Liver (tissue), 9 donors: ENCODE results near the gene TAS1R1. TPM values are rescaled to one million over a fixed set of nuclear protein-coding genes. Genes with fewer than 3 reads are reported as not detected.

Experiments
- DNase-seq: peaks from one replicate; pipeline ENCODE4 v3.0.0-alpha.2; 2017; ENCODE audit warnings: low spot score
- H3K27ac ChIP-seq, 2 donors: one replicate each; pipeline ENCODE4 v1.7.0; 2013; ENCODE audit warnings: inconsistent platforms in 2 of 2, low read length in 2 of 2, control low read depth in 1 of 2, low read depth in 1 of 2, mild to moderate bottlenecking in 1 of 2
- H3K27me3 ChIP-seq, 4 donors: one replicate each; pipeline versions ENCODE4 v1.6.1 to v1.7.0; 2013; ENCODE audit warnings: low read length in 3 of 4, inconsistent platforms in 1 of 4, mild to moderate bottlenecking in 1 of 4, moderate library complexity in 1 of 4; ENCODE audit not compliant: control insufficient read depth in 4 of 4, insufficient read depth in 4 of 4
- H3K36me3 ChIP-seq, 4 donors: one replicate each; pipeline versions ENCODE4 v1.6.1 to v1.7.0; 2013; ENCODE audit warnings: low read length in 3 of 4, mild to moderate bottlenecking in 3 of 4, low read depth in 1 of 4, moderate library complexity in 1 of 4; ENCODE audit not compliant: control insufficient read depth in 4 of 4, insufficient read depth in 3 of 4
- H3K4me1 ChIP-seq, 4 donors: one replicate each; pipeline versions ENCODE4 v1.6.1 to v1.7.0; 2013; ENCODE audit warnings: low read length in 3 of 4, mild to moderate bottlenecking in 3 of 4, moderate library complexity in 1 of 4; ENCODE audit not compliant: control insufficient read depth in 4 of 4, insufficient read depth in 4 of 4
- H3K4me3 ChIP-seq, 3 donors: one replicate each; pipeline versions ENCODE4 v1.6.1 to v1.7.0; 2013; ENCODE audit warnings: low read length in 3 of 3, control low read depth in 1 of 3, low read depth in 1 of 3, mild to moderate bottlenecking in 1 of 3
- H3K9ac ChIP-seq, 2 donors: one replicate each; pipeline ENCODE4 v1.7.0; 2013; ENCODE audit warnings: low read length in 2 of 2, mild to moderate bottlenecking in 2 of 2, moderate library complexity in 2 of 2, control low read depth in 1 of 2, low read depth in 1 of 2
- H3K9me3 ChIP-seq, 4 donors: one replicate each; pipeline versions ENCODE4 v1.6.1 to v1.7.0; 2013; ENCODE audit warnings: low read length in 3 of 4; ENCODE audit not compliant: control insufficient read depth in 4 of 4
- EGR1 ChIP-seq, 2 donors: IDR thresholded peaks; 2 replicates each; pipeline ENCODE4 v1.6.1; 2016 to 2018; ENCODE audit warnings: antibody characterized with exemption in 2 of 2, low read depth in 2 of 2
- HNF4A ChIP-seq, 2 donors: conservative IDR thresholded peaks; 2 replicates each; pipeline ENCODE4 v1.6.1; 2016; ENCODE audit warnings: antibody characterized with exemption in 2 of 2, mild to moderate bottlenecking in 2 of 2
- HNF4G ChIP-seq: IDR thresholded peaks from 2 replicates; pipeline ENCODE4 v1.6.1; 2016; ENCODE audit warnings: antibody characterized with exemption
- JUND ChIP-seq, 2 donors: IDR thresholded peaks; 2 replicates each; pipeline ENCODE4 v1.6.1; 2016; ENCODE audit warnings: antibody characterized with exemption in 2 of 2
- MAX ChIP-seq: IDR thresholded peaks from 2 replicates; pipeline ENCODE4 v1.6.1; 2016; ENCODE audit warnings: antibody characterized with exemption
- NR2F2 ChIP-seq: IDR thresholded peaks from 2 replicates; pipeline ENCODE4 v1.6.1; 2016; ENCODE audit warnings: antibody characterized with exemption
- RAD21 ChIP-seq, 2 donors: IDR thresholded peaks; 2 replicates each; pipeline ENCODE4 v1.6.1; 2016; ENCODE audit warnings: antibody characterized with exemption in 2 of 2, mild to moderate bottlenecking in 2 of 2
- SP1 ChIP-seq: IDR thresholded peaks from 2 replicates; pipeline ENCODE4 v1.6.1; 2018; ENCODE audit warnings: antibody characterized with exemption, mild to moderate bottlenecking
- TAF1 ChIP-seq: conservative IDR thresholded peaks from 2 replicates; pipeline ENCODE4 v1.6.1; 2016; ENCODE audit warnings: antibody characterized with exemption, mild to moderate bottlenecking
- WGBS: extraction: QIAGEN DNeasy Blood & Tissue Kit; methylation state at CpG from one replicate; pipeline ENCODE4 v1.1.7; 2013; 5-methylcytosine and 5-hydroxymethylcytosine counted together
- polyA plus RNA-seq, 2 donors: library from polyadenylated mRNA; stranded (reverse) in 1 of 2; unstranded in 1 of 2; fragments of 200-250 nt in 1 of 2; fragments of >200 nt in 1 of 2; fragmentation: Nextera tagmentation in 1 of 2; extraction: Ambion mirVana in 1 of 2; gene quantifications; one replicate each; pipeline versions ENCODE4 v1.2.1 to v1.2.3, GENCODE V29; 2013 to 2015
- total RNA-seq, 2 donors: library from RNA; depleted of rRNA; stranded (reverse); fragments of >200 nt; gene quantifications; one replicate each; pipeline ENCODE4 v1.2.3, GENCODE V29; 2014
- TF ChIP-seq, protein P1 (sequence below): IDR thresholded peaks from 2 replicates; pipeline ENCODE4 v1.6.1; 2016; ENCODE audit warnings: antibody characterized with exemption
- TF ChIP-seq, protein P2 (sequence below): IDR thresholded peaks from 2 replicates; pipeline ENCODE4 v1.6.1; 2016; ENCODE audit warnings: antibody characterized with exemption
- TF ChIP-seq, protein P3 (sequence below): IDR thresholded peaks from 2 replicates; pipeline ENCODE4 v1.6.1; 2016; ENCODE audit warnings: antibody characterized with exemption, mild to moderate bottlenecking
- donor health status: healthy.
- donor health status: healthy.
- donor health status: healthy.
- donor health status: healthy.
- donor health status: healthy.

Gene TAS1R1
- total and polyA plus RNA-seq, 4 donors, result not detected

DNA sequence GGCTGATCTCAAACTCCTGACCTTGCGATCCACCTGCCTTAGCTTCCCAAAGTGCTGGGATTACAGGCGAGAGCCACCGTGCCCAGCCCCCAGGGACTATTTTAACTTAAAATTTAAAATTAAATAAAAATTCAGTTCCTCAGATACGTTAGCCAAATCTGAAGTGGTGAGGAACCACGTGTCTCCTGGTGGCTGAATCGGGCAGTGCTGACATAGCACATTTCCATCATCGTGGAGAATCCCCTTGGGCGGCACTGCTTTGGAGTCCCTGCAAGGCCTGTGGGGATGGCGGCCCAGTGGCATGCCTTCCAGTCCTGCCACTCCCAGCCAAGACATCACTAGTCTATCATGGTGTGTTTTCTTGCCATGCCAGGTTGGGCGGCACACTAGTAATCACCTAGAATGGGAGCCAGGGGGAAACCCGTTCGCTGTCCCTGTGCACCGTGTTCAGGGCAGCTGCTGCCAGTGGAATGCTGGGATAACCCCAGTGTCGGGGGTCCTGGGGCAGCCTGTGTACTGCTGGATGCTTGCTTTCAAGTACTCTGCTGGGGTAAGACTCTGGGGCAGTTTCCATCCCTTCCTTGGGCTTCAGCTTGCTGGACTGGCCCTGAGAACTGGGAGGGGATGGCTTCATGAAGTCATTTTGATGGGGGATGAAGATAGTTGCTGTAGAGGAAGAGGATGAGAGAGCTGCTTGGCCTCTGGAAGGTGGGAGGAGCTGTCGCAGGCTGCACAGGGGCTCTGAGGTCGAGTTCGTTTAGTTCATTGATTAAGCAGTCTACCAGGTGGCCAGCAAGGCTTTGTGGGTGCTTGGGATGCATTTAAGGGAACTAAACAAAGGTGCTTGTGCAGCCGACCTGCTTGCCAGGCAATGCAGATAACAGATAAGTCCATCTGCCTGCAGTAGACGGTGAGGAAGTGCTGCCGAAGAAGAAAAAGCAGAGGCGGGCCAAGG, 29.3 kb downstream of the TAS1R1 start:
- DNase-seq, result no peak
- Histone ChIP-seq H3K36me3 (peaks cover 5 to 23% (median 7%) of the 10 kb centered on the region in 4 donors), H3K27ac (no peak overlapping the region), H3K9ac (no peak overlapping the region), H3K4me1 (peaks cover 11 to 56% (median 34%) of the 10 kb centered on the region in 4 donors), H3K4me3 (no peak overlapping the region), H3K27me3 (no peaks in the 10 kb centered on the region), H3K9me3 (no peaks in the 10 kb centered on the region)
- TF ChIP-seq RAD21 (IDR thresholded peaks at IDR 0.05) (no peak), MAX (no peak), JUND (IDR thresholded peaks at IDR 0.05) (no peak), SP1 (no peak), HNF4A (conservative IDR thresholded peaks at IDR 0.05) (no peak), TAF1 (no peak), NR2F2 (no peak), EGR1 (IDR thresholded peaks at IDR 0.05; ENCODE audit: low read depth in 2 of 2) (no peak)
- TF ChIP-seq, protein P1, sequence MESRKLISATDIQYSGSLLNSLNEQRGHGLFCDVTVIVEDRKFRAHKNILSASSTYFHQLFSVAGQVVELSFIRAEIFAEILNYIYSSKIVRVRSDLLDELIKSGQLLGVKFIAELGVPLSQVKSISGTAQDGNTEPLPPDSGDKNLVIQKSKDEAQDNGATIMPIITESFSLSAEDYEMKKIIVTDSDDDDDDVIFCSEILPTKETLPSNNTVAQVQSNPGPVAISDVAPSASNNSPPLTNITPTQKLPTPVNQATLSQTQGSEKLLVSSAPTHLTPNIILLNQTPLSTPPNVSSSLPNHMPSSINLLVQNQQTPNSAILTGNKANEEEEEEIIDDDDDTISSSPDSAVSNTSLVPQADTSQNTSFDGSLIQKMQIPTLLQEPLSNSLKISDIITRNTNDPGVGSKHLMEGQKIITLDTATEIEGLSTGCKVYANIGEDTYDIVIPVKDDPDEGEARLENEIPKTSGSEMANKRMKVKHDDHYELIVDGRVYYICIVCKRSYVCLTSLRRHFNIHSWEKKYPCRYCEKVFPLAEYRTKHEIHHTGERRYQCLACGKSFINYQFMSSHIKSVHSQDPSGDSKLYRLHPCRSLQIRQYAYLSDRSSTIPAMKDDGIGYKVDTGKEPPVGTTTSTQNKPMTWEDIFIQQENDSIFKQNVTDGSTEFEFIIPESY, result no peak
- TF ChIP-seq, protein P2, sequence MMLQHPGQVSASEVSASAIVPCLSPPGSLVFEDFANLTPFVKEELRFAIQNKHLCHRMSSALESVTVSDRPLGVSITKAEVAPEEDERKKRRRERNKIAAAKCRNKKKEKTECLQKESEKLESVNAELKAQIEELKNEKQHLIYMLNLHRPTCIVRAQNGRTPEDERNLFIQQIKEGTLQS, result no peak
- WGBS, result 83% methylated on average over 21 of the region's 21 CpGs

DNA sequence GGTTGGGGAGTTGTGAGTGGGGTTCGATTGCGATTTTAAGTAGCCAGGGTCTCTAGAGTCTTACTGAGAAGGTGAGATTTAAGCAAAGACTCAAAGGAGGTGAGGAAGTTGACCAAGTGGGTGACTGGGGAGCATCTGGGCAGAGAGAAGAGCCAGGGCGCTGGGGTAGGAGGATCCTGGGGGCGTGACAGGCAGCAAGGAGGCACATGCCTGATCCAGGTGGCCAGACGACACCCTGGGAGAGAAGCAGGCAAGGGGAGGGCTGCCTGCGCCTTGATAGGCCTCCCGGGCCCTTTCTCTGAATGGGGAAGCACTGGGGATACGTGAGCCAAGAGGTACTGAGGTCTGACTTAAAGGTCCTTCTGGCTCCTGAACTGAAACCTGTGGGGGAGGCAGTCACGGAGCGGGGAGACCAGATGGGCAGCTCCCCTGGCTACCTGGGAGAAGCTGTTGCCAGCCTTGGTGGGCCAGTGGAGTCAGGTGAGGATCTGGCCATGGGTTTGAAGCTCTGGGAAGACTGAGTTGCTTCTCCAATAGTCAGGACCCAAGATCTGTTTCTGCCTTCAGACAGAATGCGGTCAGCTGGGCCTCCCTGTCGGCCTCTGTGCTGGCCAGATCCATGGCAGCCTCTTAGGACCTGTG, 30.1 kb downstream of the TAS1R1 start:
- TF ChIP-seq, protein P3, sequence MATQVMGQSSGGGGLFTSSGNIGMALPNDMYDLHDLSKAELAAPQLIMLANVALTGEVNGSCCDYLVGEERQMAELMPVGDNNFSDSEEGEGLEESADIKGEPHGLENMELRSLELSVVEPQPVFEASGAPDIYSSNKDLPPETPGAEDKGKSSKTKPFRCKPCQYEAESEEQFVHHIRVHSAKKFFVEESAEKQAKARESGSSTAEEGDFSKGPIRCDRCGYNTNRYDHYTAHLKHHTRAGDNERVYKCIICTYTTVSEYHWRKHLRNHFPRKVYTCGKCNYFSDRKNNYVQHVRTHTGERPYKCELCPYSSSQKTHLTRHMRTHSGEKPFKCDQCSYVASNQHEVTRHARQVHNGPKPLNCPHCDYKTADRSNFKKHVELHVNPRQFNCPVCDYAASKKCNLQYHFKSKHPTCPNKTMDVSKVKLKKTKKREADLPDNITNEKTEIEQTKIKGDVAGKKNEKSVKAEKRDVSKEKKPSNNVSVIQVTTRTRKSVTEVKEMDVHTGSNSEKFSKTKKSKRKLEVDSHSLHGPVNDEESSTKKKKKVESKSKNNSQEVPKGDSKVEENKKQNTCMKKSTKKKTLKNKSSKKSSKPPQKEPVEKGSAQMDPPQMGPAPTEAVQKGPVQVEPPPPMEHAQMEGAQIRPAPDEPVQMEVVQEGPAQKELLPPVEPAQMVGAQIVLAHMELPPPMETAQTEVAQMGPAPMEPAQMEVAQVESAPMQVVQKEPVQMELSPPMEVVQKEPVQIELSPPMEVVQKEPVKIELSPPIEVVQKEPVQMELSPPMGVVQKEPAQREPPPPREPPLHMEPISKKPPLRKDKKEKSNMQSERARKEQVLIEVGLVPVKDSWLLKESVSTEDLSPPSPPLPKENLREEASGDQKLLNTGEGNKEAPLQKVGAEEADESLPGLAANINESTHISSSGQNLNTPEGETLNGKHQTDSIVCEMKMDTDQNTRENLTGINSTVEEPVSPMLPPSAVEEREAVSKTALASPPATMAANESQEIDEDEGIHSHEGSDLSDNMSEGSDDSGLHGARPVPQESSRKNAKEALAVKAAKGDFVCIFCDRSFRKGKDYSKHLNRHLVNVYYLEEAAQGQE, result no peak
- TF ChIP-seq HNF4A (conservative IDR thresholded peaks at IDR 0.05) (no peak), JUND (IDR thresholded peaks at IDR 0.05) (no peak), NR2F2 (no peak), HNF4G (no peak)
- 94% methylated on average over 12 of the region's 12 CpGs for WGBS
- H3K27ac ChIP-seq, result no peak overlapping the region
- peaks cover 7 to 31% (median 13%) of the 10 kb centered on the region in 4 donors for H3K36me3 ChIP-seq
- no peaks in the 10 kb centered on the region for H3K9me3 ChIP-seq
- H3K4me1 ChIP-seq, result peaks cover 11 to 55% (median 33%) of the 10 kb centered on the region in 4 donors
- no peak overlapping the region for H3K9ac ChIP-seq
- no peak for DNase-seq
- no peak overlapping the region for H3K4me3 ChIP-seq
- no peaks in the 10 kb centered on the region for H3K27me3 ChIP-seq
